SU-DHL-6 (cell line): ENCODE data around the gene EPB41.

Experiments
- H2AFZ ChIP-seq: fragments of 200-600 bp; sonication (generic); 2 replicates; pipeline ENCODE4 v1.6.1; 2014; ENCODE audit warnings: low read depth, mild to moderate bottlenecking, moderate library complexity, mixed read lengths, antibody characterized with exemption, low read length; ENCODE audit not compliant: severe bottlenecking
- H3F3A ChIP-seq: fragments of 200-600 bp; shearing (Covaris generic); 2 replicates; pipeline ENCODE4 v1.6.0; 2016; ENCODE audit warnings: antibody characterized with exemption, mild to moderate bottlenecking; ENCODE audit not compliant: insufficient read depth
- H3K27ac ChIP-seq: fragments of 200-600 bp; sonication (generic); 2 replicates; pipeline ENCODE4 v1.5.1; 2016; ENCODE audit warnings: low read depth, mild to moderate bottlenecking, low read length, moderate library complexity, mixed read lengths
- H3K27me3 ChIP-seq: fragments of 200-600 bp; sonication (generic), shearing (Covaris generic); 2 replicates; pipeline ENCODE4 v1.6.0; 2014; ENCODE audit warnings: mild to moderate bottlenecking, low read length
- H3K36me3 ChIP-seq: fragments of 200-600 bp; sonication (generic); 2 replicates; pipeline ENCODE4 v1.6.1; 2014; ENCODE audit warnings: mild to moderate bottlenecking, low read length, mixed read lengths
- H3K4me2 ChIP-seq: fragments of 300-600, 200-600 bp; shearing (Covaris generic), sonication (generic); 2 replicates; pipeline ENCODE4 v1.6.0; 2014; ENCODE audit warnings: low read length, low read depth, mild to moderate bottlenecking; ENCODE audit not compliant: poor library complexity, severe bottlenecking
- H3K4me3 ChIP-seq: fragments of 200-600 bp; sonication (generic); 2 replicates; pipeline ENCODE4 v1.5.1; 2014; ENCODE audit warnings: antibody characterized with exemption, low read length, mild to moderate bottlenecking, mixed read lengths; ENCODE audit not compliant: insufficient read depth, poor library complexity, severe bottlenecking
- H3K79me2 ChIP-seq: fragments of 200-600 bp; sonication (generic); 2 replicates; pipeline ENCODE4 v1.6.1; 2014; ENCODE audit warnings: mild to moderate bottlenecking, low read length, moderate library complexity; ENCODE audit not compliant: insufficient read depth
- H3K9ac ChIP-seq: fragments of 200-600 bp; sonication (generic); 2 replicates; pipeline ENCODE4 v1.7.0; 2014; ENCODE audit warnings: mild to moderate bottlenecking, low read length
- H3K9me2 ChIP-seq: fragments of 200-600 bp; sonication (generic); replicated peaks from 2 replicates; pipeline ENCODE4 v1.6.1; 2014; ENCODE audit warnings: low read length; ENCODE audit not compliant: insufficient read depth
- H3K9me3 ChIP-seq: fragments of 200-600 bp; sonication (generic); 2 replicates; pipeline ENCODE4 v1.6.1; 2014; ENCODE audit warnings: low read length, mixed read lengths; ENCODE audit not compliant: insufficient read depth
- H4K20me1 ChIP-seq: fragments of 200-600 bp; sonication (generic); 2 replicates; pipeline ENCODE4 v1.6.1; 2014; ENCODE audit warnings: low read depth, mild to moderate bottlenecking, antibody characterized with exemption, low read length, moderate library complexity, mixed read lengths
- EZH2phosphoT487 ChIP-seq: fragments of 200-600 bp; sonication (generic), shearing (Covaris generic); conservative IDR thresholded peaks from 2 replicates; pipeline ENCODE4 v1.6.1; 2018; ENCODE audit warnings: mild to moderate bottlenecking, antibody characterized with exemption, low read length, moderate library complexity, mixed read lengths
- TF ChIP-seq, protein P1 (sequence below): fragments of 200-600 bp; sonication (generic); IDR thresholded peaks from one replicate; pipeline ENCODE4 v1.5.1; 2017; ENCODE audit warnings: antibody characterized with exemption, mild to moderate bottlenecking, low read length, moderate library complexity; ENCODE audit not compliant: insufficient read depth, poor library complexity, severe bottlenecking

The EPB41 gene

DNA sequence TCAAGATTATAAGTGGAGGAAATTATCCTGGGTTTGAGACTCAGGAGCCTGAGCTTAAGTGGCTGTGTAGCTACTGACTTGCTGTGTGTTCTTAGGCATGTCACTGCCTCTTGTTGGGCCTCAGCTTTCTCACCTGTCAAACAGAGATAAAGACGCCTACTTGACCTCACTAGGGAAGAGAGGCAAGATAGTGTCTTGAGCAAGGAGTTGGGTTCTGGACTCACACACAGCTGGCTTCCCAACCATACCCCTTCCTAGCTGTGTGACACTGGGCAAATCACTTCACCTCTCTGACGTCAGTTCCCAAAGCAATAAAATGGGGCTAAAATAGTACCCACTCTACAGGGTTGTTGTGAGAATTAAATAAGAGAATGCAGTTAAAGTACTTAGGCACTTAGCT is 11.6 kb upstream of the EPB41 start:
- Histone ChIP-seq H3K4me3 (no peak overlapping the region), H3K9ac (no peak overlapping the region)

GRCh38 chr1:28905921-28906666 is 8.3 kb upstream of the EPB41 start:
- 0 out of 2 replicates have a peak, but pooled peaks cover 3% of the 10 kb centered on the region for H3F3A ChIP-seq
- H3K27me3 ChIP-seq = no peaks in the 10 kb centered on the region
- H3K4me3 ChIP-seq = no peak overlapping the region
- no peak for TF ChIP-seq EZH2phosphoT487
- TF ChIP-seq, protein P1, sequence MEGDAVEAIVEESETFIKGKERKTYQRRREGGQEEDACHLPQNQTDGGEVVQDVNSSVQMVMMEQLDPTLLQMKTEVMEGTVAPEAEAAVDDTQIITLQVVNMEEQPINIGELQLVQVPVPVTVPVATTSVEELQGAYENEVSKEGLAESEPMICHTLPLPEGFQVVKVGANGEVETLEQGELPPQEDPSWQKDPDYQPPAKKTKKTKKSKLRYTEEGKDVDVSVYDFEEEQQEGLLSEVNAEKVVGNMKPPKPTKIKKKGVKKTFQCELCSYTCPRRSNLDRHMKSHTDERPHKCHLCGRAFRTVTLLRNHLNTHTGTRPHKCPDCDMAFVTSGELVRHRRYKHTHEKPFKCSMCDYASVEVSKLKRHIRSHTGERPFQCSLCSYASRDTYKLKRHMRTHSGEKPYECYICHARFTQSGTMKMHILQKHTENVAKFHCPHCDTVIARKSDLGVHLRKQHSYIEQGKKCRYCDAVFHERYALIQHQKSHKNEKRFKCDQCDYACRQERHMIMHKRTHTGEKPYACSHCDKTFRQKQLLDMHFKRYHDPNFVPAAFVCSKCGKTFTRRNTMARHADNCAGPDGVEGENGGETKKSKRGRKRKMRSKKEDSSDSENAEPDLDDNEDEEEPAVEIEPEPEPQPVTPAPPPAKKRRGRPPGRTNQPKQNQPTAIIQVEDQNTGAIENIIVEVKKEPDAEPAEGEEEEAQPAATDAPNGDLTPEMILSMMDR = no peak
- H3K27ac ChIP-seq = no peak overlapping the region
- no peak overlapping the region for H3K4me2 ChIP-seq
- H2AFZ ChIP-seq = no peak overlapping the region
- H3K79me2 ChIP-seq = peaks cover 50% of the 10 kb centered on the region
- H3K9ac ChIP-seq = no peak overlapping the region
- no peaks in the 10 kb centered on the region for H3K9me2 ChIP-seq
- no peaks in the 10 kb centered on the region for H3K36me3 ChIP-seq
- H4K20me1 ChIP-seq = peaks cover 3% of the 10 kb centered on the region; the same call in 1 of the 2 replicates
- no peaks in the 10 kb centered on the region for H3K9me3 ChIP-seq

More for the DNA sequence above, 11.6 kb upstream of the EPB41 start:
- H3K36me3 ChIP-seq = no peaks in the 10 kb centered on the region
- H3K79me2 ChIP-seq = peaks cover 55% of the 10 kb centered on the region
- no peaks in the 10 kb centered on the region for H3F3A ChIP-seq
- H3K9me3 ChIP-seq = no peaks in the 10 kb centered on the region
- peaks cover 3% of the 10 kb centered on the region; the same call in 1 of the 2 replicates for H4K20me1 ChIP-seq
- H2AFZ ChIP-seq = no peak overlapping the region
- no peaks in the 10 kb centered on the region for H3K9me2 ChIP-seq
- no peak overlapping the region for H3K27ac ChIP-seq
- no peaks in the 10 kb centered on the region for H3K27me3 ChIP-seq
- TF ChIP-seq, protein P1 = no peak
- no peak for TF ChIP-seq EZH2phosphoT487
- no peak overlapping the region for H3K4me2 ChIP-seq

DNA sequence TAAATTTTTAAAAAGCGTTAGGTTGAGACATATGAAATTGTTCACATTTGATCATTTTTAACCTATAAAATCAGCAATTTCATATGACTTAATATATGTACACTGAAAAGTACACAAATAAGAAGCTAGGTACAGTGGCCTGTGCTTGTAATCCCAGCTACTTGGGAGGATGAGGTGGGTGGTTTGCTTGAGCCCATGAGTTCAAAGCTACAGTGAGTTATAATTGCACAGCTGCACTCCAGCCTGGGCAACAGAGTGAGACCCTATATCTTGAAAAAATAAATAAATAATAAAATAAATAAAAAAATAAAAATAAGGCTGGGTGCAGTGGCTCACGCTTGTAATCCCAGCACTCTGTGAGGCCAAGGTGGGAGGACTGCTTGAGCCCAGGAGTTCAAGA is 5.2 kb upstream of the EPB41 start:
- Histone ChIP-seq H3K4me3 (no peak overlapping the region), H3K9me2 (no peaks in the 10 kb centered on the region), H3K36me3 (no peaks in the 10 kb centered on the region), H3K9ac (no peak overlapping the region), H2AFZ (no peak overlapping the region), H3K4me2 (no peak overlapping the region), H3K79me2 (peaks cover 26% of the 10 kb centered on the region), H3F3A (peaks cover 13% of the 10 kb centered on the region), H3K27me3 (no peaks in the 10 kb centered on the region), H4K20me1 (no peaks in the 10 kb centered on the region), H3K27ac (no peak overlapping the region), H3K9me3 (no peaks in the 10 kb centered on the region)
- TF ChIP-seq, protein P1 = no peak
- no peak for TF ChIP-seq EZH2phosphoT487
